Choroid plexus epithelial cell (primary cell): ENCODE results near the gene FGD2.

Source experiments
- DNase-seq: peaks from one replicate; pipeline ENCODE4 v3.0.0-alpha.2; 2010; ENCODE audit warnings: low read depth
- H3K4me3 ChIP-seq: 2 replicates; pipeline ENCODE4 v1.5.1; 2011; ENCODE audit warnings: low read depth, mild to moderate bottlenecking, control low read depth, low read length, moderate library complexity
- TF ChIP-seq, protein P1 (sequence below): conservative IDR thresholded peaks from 2 replicates; pipeline ENCODE4 v1.5.1; 2011; ENCODE audit warnings: low read depth, mild to moderate bottlenecking, control low read depth, inconsistent platforms, low read length, moderate library complexity

FGD2 gene, protein sequence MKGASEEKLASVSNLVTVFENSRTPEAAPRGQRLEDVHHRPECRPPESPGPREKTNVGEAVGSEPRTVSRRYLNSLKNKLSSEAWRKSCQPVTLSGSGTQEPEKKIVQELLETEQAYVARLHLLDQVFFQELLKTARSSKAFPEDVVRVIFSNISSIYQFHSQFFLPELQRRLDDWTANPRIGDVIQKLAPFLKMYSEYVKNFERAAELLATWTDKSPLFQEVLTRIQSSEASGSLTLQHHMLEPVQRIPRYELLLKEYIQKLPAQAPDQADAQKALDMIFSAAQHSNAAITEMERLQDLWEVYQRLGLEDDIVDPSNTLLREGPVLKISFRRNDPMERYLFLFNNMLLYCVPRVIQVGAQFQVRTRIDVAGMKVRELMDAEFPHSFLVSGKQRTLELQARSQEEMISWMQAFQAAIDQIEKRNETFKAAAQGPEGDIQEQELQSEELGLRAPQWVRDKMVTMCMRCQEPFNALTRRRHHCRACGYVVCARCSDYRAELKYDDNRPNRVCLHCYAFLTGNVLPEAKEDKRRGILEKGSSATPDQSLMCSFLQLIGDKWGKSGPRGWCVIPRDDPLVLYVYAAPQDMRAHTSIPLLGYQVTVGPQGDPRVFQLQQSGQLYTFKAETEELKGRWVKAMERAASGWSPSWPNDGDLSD

GRCh38 chr6:37005061-37005810, at the start of gene FGD2:
TSS of gene FGD2 (plus strand) at chr6:37005655. CDS start at chr6:37005818, 163 bp downstream.
- H3K4me3 ChIP-seq: no peak within 1 kb of the TSS
- TF ChIP-seq, protein P1, sequence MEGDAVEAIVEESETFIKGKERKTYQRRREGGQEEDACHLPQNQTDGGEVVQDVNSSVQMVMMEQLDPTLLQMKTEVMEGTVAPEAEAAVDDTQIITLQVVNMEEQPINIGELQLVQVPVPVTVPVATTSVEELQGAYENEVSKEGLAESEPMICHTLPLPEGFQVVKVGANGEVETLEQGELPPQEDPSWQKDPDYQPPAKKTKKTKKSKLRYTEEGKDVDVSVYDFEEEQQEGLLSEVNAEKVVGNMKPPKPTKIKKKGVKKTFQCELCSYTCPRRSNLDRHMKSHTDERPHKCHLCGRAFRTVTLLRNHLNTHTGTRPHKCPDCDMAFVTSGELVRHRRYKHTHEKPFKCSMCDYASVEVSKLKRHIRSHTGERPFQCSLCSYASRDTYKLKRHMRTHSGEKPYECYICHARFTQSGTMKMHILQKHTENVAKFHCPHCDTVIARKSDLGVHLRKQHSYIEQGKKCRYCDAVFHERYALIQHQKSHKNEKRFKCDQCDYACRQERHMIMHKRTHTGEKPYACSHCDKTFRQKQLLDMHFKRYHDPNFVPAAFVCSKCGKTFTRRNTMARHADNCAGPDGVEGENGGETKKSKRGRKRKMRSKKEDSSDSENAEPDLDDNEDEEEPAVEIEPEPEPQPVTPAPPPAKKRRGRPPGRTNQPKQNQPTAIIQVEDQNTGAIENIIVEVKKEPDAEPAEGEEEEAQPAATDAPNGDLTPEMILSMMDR: no peak
- no peak for DNase-seq

- DNase-seq: no peak
- no peak overlapping the region for H3K4me3 ChIP-seq
- TF ChIP-seq, protein P1: no peak
These were observed 49.6 kb upstream of the FGD2 start for GRCh38 chr6:36955671-36956445.

GRCh38 chr6:36956446-36956820, 49.0 kb upstream of the FGD2 start:
- no peak for DNase-seq
- TF ChIP-seq, protein P1: no peak
- no peak overlapping the region for H3K4me3 ChIP-seq

DNA sequence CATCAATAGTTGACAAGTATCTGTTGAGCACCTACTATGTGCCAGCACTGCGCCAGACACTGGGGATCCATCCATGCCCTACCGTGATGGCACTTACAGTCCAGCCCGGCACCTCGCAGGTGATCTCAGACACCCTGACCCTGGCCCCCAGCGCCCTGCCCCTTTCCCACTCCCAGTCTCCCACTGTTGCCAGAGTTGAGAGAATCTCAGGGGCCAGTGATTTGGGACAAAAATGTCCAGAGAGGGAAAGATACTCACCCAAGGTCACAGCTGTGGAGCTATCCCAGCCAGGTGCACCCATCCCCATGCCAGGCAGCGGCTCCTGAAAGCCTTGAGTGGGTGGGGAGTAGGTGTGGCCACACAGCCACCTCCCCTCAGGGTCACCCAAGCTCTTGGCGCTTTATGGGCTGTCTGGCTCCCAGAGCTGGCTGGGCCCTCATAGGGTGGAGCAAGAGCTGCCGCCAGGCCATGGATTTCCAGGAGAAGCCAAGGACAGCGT, 47.6 kb upstream of the FGD2 start:
- no peak for DNase-seq
- H3K4me3 ChIP-seq: no peak overlapping the region
- TF ChIP-seq, protein P1: no peak

DNA sequence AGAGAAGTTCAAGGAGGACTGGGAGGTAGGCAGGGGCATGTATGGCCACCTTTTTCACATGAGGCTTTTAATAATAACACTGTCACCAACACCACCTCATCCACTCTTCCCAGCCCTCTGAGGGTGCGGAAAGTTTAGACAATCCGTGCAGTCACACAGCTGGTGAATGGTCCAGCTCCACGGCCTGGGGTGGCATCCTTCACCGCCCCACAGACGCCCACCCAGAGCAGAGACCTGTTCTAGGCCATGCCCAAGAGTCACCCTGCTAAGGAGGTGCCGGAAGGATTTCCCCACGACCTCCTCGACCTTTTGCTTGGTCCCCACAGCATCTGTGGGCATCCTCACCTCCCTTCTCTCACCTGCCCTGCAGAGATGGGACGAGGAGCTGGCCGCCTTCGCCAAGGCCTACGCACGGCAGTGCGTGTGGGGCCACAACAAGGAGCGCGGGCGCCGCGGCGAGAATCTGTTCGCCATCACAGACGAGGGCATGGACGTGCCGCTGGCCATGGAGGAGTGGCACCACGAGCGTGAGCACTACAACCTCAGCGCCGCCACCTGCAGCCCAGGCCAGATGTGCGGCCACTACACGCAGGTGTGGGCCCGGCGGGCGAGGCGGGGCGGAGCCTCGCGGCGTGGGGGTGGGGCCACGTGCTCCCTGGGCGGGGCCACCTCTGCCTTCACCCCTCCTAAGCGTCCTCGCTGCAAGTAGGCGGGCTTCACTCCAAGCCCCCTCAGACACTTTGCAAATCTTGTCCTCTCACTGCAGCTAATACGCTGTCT, 46.5 kb upstream of the FGD2 start:
- TF ChIP-seq, protein P1: no peak
- no peak overlapping the region for H3K4me3 ChIP-seq
- DNase-seq: no peak
